ENCODE results near the gene HCFC1R1.
"Not testable (repeated sequence)": the region's sequence is repeated elsewhere in the genome, so short reads cannot be mapped to it uniquely, and the experiment has no call there.

Gene HCFC1R1, protein sequence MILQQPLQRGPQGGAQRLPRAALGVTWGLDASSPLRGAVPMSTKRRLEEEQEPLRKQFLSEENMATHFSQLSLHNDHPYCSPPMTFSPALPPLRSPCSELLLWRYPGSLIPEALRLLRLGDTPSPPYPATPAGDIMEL

GRCh38 chr16:3023669-3024478 is at the start of gene HCFC1R1, which contains the start of gene THOC6:
Gene HCFC1R1, minus strand, starts transcription at chr16:3023942. Its CDS starts 1 bp downstream, at chr16:3023941.
Gene THOC6, plus strand, starts transcription at chr16:3024035. Its CDS starts 292 bp downstream, at chr16:3024327.
- DNase-seq = peak; percentile 92

GRCh38 chr16:3073448-3073847 is 49.7 kb upstream of the HCFC1R1 start:
- no peak for DNase-seq

DNA sequence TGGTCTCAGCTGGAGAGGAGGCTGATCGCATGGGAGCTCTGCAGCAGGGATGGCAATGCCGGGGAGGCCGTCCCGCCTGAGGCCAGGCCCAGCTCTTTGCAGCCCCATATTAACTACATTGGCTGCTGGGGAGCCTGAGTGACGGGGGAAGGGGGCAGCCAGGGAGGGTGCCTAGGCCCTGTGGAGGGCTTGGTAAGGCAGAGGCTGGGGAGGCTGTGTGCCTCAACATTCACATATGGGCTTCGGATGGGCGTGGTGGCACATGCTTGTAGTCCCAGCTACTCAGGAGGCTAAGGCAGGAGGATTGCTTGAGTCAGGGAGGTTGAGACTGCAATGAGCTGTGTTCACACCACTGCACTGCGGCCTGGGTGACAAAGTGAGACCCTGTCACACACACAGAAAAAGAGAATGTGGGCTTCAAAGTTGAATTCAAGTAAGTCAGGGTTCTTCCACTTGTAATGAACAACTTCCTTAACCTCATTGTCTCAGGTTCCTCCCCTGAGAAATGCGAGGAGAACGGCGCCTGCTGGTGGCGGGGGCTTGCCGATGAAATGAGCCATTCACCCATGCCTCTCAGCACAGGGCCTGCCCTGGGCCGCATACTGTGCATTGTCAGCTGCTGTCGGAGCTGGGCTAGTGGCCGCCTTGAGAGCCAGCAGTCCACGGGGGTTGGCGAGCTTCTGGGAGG is 49.0 kb upstream of the HCFC1R1 start:
- DNase-seq = not testable (repeated sequence)

GRCh38 chr16:3072148-3072547 is 48.4 kb upstream of the HCFC1R1 start:
- DNase-seq = not testable (repeated sequence)

DNA sequence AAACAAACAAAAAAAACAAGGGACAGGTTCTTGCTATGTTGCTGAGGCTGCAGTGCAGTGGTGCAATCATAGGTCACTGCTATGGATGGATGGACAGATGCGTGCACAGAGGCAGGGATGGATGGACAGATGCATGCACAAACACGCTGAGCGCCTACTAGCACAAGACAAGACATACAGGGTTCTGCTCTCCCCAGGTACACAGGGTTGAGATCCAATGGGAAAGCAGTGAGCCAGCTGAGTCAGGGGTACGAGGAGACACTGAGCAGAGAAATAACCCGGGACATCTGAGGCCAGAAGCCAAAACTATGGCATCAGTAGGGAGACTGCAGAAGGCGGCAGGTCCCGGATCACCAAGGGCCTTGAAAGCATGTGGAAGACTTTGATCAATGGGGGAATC is 47.9 kb upstream of the HCFC1R1 start:
- no peak for DNase-seq

DNA sequence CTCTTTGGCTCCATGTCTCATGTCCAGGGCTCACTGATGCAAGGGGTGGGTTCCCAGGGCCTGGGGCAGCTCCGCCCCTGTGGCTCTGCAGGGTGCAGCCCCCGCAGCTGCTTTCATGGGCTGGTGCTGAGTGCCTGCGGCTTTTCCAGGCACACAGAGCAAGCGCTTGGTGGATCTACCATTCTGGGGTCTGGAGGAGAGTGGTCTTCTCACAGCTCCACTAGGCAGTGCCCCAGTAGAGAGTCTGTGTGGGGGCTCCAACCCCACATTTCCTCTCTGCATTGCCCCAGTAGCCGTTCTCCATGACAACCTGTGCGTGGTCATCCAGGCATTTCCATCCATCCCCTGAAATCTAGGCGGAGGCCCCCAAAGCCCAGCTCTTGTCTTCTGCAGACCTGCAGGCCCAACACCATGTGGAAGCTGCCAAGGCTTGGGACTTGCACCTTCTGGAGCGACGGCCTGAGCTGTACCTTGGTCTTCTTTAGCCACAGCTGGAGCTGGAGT is 46.9 kb upstream of the HCFC1R1 start:
- DNase-seq = no peak

GRCh38 chr16:3069146-3069545 is 45.4 kb upstream of the HCFC1R1 start:
- DNase-seq = not testable (repeated sequence)

DNA sequence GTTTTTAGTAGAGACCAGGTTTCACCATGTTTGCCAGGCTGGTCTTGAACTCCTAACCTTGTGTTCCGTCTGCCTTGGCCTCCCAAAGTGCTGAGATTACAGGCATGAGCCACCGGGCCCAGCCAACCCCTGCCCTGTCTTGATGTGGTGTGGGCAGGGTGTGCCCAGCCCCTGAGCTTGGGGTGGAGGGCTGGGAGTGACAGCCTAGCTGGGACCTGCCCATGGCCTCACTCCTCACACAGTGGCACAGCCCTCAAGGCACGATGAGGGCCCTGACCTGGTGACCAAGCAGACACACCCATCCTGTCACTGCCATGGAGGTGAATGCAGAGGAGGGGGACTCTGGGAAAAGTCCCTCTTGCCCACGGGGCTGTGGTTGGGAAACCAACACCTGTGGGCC is 44.7 kb upstream of the HCFC1R1 start:
- no peak for DNase-seq

GRCh38 chr16:3066440-3066748 is 42.7 kb upstream of the HCFC1R1 start:
- no peak for DNase-seq

GRCh38 chr16:3065742-3066439 is 42.1 kb upstream of the HCFC1R1 start:
- DNase-seq = no peak

GRCh38 chr16:3065069-3065741 is 41.5 kb upstream of the HCFC1R1 start, which contains the start of gene IL32:
Gene IL32, plus strand, starts transcription at chr16:3065640. Its CDS starts 172 bp downstream, at chr16:3065812.
- DNase-seq = no peak

GRCh38 chr16:3063625-3064386 is 40.1 kb upstream of the HCFC1R1 start:
- DNase-seq = no peak

DNA sequence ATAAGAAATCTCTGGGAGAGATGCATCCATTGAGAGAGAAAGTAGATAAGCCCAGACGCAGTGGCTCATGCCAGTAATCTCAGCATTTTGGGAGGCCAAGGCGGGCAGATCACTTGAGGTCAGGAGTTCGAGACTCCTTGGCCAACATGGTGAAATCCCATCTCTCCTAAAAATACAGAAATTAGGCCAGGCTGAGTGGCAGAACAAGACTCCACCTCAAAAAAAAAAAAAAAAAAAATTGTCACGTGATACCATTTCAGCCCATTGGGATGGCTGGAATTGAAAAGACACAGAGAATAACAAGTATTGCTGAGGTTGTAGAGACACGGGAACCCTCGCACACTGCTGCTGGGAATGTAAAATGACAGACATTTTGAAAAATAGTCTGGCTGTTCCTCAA is 38.8 kb upstream of the HCFC1R1 start:
- no peak for DNase-seq

DNA sequence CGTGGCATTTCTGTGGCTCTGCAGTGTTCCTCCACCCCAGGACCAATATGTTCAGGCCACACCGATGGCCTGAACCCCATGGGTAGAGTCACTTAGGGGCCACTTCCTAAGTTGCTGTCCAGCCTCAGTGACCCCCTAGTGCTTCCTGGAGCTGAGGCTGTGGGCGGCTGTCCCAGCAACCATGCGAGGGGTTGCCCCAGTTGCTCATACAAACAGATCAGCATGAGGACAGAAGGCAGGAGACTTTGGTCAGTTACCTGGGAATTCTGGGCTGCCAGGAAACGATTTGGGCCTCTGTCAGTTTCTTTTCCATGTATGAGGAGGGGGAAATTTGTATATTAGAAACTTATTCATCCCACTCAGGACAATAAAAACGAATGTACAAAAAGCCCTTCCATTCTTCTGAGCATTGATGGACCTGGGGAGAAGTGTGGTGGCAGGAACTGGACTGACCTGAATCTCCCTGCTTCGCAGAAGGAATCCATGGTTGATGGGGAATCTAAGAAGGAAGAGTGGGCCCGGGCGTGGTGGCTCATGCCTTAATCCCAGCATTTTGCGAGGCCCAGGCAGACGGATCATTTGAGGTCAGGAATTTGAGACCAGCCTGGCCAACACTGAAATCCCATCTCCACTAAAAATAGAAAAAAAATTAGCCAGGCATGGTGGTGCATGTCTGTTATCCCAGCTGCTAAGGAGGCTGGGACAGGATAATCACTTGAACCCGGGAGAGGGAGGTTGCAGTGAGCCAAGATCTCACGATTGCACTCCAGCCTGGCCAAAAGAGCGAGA is 36.8 kb upstream of the HCFC1R1 start:
- no peak for DNase-seq

DNA sequence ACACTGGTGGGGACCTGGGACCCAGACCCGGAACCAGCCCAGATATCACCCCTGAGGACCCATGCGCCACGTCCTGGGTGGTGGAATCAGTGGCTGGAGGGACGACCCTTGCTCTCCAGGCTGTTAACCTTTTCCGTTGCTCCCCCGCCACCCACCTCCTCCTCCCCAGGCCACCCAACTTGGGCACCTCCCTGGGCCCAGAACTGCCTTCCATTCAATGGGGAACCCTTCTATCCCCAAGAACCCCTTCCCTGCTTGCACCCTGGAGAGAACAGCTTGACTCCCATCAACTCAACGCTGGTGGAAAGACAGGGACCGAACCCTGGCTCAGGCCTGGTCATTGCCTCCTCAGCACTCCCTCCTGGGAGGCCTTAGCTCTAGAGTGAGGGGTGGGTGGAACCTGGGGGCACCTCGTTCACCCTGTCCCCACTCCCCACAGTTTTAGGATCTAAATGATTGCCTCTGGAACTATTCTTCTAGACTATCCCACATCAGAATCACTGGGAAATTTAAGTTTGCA is 36.0 kb upstream of the HCFC1R1 start:
- DNase-seq = no peak

GRCh38 chr16:3059041-3059722 is 35.4 kb upstream of the HCFC1R1 start:
- DNase-seq = peak; percentile 32

DNA sequence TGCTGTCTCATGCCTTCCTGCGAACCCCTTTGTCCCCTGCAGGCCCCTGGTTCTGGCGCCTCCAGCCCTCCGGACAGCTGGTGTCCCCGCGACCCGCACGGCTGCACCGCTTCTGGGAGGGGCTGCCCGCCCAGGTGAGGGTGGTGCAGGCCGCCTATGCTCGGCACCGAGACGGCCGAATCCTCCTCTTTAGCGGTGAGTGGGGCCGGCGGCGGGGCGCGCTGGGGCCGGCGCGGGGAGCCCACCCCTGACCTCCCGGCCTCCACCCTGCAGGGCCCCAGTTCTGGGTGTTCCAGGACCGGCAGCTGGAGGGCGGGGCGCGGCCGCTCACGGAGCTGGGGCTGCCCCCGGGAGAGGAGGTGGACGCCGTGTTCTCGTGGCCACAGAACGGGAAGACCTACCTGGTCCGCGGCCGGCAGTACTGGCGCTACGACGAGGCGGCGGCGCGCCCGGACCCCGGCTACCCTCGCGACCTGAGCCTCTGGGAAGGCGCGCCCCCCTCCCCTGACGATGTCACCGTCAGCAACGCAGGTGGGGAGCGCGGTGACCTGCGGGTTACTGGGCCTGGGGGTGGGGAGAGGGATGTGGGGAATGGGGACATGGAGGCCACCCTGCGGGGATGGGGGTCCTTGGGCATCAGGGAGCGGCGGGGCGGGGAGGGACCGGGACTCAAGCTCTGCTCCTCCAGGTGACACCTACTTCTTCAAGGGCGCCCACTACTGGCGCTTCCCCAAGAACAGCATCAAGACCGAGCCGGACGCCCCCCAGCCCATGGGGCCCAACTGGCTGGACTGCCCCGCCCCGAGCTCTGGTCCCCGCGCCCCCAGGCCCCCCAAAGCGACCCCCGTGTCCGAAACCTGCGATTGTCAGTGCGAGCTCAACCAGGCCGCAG is 34.6 kb upstream of the HCFC1R1 start:
- DNase-seq = no peak

GRCh38 chr16:3057181-3058138 is 33.7 kb upstream of the HCFC1R1 start:
- no peak for DNase-seq
